Measurements from ENCODE around the gene PBOV1. TPM values are rescaled to one million over a fixed set of nuclear protein-coding genes. Genes with fewer than 3 reads are reported as not detected.
"Not testable (repeated sequence)": the region's sequence is repeated elsewhere in the genome, so short reads cannot be mapped to it uniquely, and the experiment has no call there.

The PBOV1 gene
- total RNA-seq, 1 donor from 2014 or later, result not detected

GRCh38 chr6:138212530-138212929 lies 5.8 kb downstream of the PBOV1 start:
- ATAC-seq; DNase-seq (ENCODE audit: missing footprints); intact Hi-C loops (cut with DNase I): not testable (repeated sequence)

- no peak for ATAC-seq
- DNase-seq (ENCODE audit: missing footprints), result no peak
- intact Hi-C loops (cut with DNase I), result no loop called here
These were observed 6.7 kb downstream of the PBOV1 start for GRCh38 chr6:138211601-138212000.

DNA sequence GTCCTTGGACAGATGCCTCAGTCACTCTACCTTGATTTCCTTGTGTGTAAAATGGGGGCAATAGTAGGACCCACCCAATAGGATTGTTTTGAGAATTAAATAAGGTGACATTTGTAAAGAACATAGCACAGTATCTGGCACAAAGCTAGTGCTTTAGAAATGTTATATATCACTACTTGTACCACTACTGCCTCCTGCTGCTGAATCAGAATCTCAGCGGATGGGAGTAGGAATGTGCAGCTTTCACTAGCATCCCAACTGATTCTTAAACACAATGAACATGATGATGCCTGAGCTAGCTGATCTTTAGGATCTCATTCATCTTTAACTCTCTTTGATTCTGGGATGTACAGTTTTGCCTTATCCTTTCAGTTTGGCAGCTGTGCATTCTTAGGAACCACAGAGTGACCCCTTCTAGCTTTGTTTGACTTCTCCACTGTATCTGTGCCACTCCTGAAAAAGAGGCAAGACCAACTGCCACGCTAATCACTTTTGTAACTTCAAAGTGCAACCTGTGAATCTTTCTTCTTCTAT lies 7.2 kb downstream of the PBOV1 start:
- ATAC-seq, result no peak
- DNase-seq (ENCODE audit: missing footprints), result no peak
- intact Hi-C loops (cut with DNase I), result no loop called here

- DNase-seq (ENCODE audit: missing footprints), result no peak
- intact Hi-C loops (cut with DNase I), result no loop called here
- ATAC-seq, result peak; percentile 51
These were observed 11.4 kb downstream of the PBOV1 start for GRCh38 chr6:138206862-138207261.

GRCh38 chr6:138205437-138206094 lies 12.7 kb downstream of the PBOV1 start:
- DNase-seq (ENCODE audit: missing footprints), result no peak
- ATAC-seq, result peak; percentile 80
- intact Hi-C loops (cut with DNase I), result no loop called here

DNA sequence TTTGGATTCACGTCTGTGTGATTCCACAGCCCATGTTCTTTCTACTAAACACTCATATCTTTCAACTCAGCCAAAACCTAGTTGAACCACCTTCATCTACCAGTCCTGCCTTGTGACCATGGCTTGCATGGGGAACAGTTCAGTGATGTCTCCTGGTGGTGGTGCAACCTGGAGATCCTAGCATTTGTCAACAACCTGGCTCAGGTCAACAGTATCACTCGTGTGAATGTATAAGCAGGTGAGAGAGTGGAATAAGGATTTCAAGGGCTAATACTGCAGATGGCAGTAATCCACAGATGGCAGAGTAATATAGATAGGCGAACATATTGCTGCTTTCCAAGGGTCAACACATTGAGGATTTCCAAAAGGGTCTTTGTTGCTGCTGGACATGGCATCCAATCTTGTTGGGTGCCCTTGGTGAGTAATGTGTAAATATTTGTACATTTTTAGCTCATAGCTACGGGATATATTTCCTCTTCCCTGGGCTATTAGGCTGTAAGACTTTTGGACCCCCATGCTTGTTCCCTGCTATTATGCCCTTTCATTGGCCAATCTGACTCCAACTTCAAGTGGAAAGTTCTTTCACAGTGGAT lies 13.4 kb downstream of the PBOV1 start:
- ATAC-seq, result no peak
- intact Hi-C loops (cut with DNase I), result no loop called here
- no peak for DNase-seq (ENCODE audit: missing footprints)

DNA sequence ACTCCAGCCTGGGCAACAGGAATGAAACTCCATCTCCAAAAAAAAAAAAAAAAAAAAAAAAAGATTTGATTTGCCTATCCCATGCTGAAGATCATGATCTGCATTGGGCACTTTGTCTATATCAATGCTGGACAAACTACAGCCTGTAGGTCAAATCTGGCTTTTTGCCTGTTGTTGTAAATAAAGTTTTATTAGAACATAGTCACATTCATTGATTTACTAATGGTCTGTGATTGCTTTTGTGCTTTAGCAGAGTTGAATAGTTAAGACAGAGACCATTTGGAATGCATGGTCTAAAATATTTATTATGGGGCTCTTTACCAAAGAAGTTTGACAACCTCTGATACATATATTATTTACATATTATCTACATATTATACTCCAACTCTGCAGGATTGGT lies 14.0 kb downstream of the PBOV1 start:
- DNase-seq (ENCODE audit: missing footprints) (no peak), ATAC-seq (no peak)
- intact Hi-C loops (cut with DNase I), result no loop called here

DNA sequence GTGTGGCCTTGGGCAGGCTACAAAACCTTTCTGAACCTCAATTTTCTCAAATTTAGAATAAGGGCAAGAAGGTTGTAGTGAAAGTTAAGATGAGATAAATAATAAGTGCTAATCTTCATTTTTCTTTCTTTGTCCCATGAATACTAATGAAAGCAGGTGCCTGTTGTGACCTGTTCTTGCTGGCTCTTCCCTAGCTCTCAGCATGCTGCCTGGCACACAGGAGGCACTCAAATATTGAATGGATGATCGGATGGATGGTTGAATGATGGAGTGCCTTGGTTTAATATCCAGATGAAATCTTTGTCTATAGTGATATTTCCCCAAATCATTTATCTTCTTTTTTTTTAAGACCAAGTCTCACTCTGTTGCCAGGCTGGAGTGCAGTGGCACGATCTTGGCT lies 15.0 kb downstream of the PBOV1 start:
- intact Hi-C loops (cut with DNase I), result no loop called here
- ATAC-seq (no peak), DNase-seq (ENCODE audit: missing footprints) (no peak)

- ATAC-seq (no peak), DNase-seq (ENCODE audit: missing footprints) (no peak)
- intact Hi-C loops (cut with DNase I), result no loop called here
These were observed 16.5 kb downstream of the PBOV1 start for GRCh38 chr6:138201836-138202235.

- DNase-seq (ENCODE audit: missing footprints), result no peak
- ATAC-seq, result no peak
- intact Hi-C loops (cut with DNase I), result no loop called here
These were observed 19.7 kb downstream of the PBOV1 start for GRCh38 chr6:138198430-138199091.

- ATAC-seq (no peak), DNase-seq (ENCODE audit: missing footprints) (no peak)
- intact Hi-C loops (cut with DNase I), result no loop called here
These were observed 20.7 kb downstream of the PBOV1 start for GRCh38 chr6:138197570-138197969.

GRCh38 chr6:138196122-138196738 lies 22.1 kb downstream of the PBOV1 start:
- intact Hi-C loops (cut with DNase I), result no loop called here
- DNase-seq (ENCODE audit: missing footprints), result no peak
- no peak for ATAC-seq

GRCh38 chr6:138194287-138194686 lies 24.0 kb downstream of the PBOV1 start:
- ATAC-seq (no peak), DNase-seq (ENCODE audit: missing footprints) (no peak)
- intact Hi-C loops (cut with DNase I), result no loop called here

- no peak for DNase-seq (ENCODE audit: missing footprints)
- intact Hi-C loops (cut with DNase I), result no loop called here
- no peak for ATAC-seq
These were observed 29.9 kb downstream of the PBOV1 start for GRCh38 chr6:138188278-138188941.

DNA sequence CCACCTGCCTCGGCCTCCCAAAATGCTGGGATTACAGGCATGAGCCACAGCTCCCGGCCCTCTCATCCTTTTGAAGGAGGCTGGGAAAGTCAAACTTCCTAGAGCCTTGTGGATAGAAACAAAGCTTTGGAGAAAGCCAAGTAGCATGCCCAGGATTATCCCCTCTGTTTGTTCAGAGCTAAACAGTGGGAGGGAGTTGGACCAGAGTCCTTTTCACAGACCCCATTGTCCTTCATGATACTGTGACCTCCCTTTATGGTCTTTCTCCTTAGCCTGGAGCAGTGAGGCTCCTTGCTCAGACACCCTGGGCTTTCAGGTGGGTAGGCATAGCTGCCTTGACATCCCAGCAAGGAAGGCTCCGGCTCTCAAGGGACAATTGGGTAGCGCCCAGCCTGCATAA lies 31.1 kb downstream of the PBOV1 start:
- DNase-seq (ENCODE audit: missing footprints) (no peak), ATAC-seq (no peak)
- intact Hi-C loops (cut with DNase I), result no loop called here

GRCh38 chr6:138184230-138184629 lies 34.1 kb downstream of the PBOV1 start:
- intact Hi-C loops (cut with DNase I), result no loop called here
- ATAC-seq (no peak), DNase-seq (ENCODE audit: missing footprints) (no peak)

- intact Hi-C loops (cut with DNase I), result no loop called here
- DNase-seq (ENCODE audit: missing footprints), result no peak
These were observed 34.5 kb downstream of the PBOV1 start for GRCh38 chr6:138183790-138184134.

DNA sequence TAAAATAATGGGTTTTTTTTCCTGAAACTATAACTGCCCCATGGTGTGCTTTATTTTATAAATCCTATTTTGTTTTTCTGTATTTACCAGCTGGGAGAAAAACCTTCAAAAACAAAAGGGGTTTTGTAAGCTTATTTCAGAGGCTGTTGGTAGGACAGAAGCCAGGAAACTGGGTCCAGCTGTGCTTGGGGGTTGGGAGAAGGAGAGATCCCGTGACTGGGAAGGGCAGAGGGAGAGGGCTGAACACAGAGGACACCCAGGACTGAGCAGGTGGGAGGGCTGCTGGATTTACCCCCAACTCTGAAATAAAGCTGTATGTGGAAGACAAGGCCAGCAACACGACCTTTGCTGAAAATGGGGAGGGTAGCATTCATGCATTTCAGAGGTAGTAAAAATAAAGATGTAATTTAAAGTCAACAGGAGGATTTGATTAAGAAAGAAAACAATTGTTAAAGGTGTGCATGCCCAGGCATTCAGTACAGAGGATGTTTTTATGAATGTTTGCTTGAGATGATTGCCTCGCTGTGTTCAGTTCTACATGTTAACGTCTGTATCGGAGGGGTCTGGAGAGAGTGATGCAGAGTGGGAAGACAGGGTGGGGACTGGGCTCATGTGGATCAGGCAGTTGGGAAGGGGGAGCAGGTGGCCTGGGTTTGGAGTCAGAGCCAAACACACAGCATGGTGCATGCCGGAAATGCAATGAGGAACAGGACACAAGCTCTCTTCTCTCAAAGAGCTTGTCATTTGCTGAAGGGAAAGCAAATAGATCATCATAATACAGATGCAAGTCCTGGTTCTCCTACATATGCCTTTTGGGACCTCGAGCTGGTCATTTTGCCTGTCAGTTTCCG lies 35.1 kb downstream of the PBOV1 start:
- DNase-seq (ENCODE audit: missing footprints) (no peak), ATAC-seq (peak; percentile 37)
- intact Hi-C loops (cut with DNase I), result no loop called here

More at GRCh38 chr6:138183790-138184134, 34.5 kb downstream of the PBOV1 start:
- no peak for ATAC-seq

All from Right ventricle myocardium inferior (tissue), 1 donor.